ENCODE measurements around the gene CDX1. TPM values are rescaled to one million over a fixed set of nuclear protein-coding genes. Genes with fewer than 3 reads are reported as not detected.

CDX1 gene
- total and polyA plus RNA-seq, 2 of the 8 experiments (the other 6 are each of a cell fraction or from before 2014, with no cell fraction given) = not detected

GRCh38 chr5:150172145-150172544 is 5.6 kb downstream of the CDX1 start (continued):
- TF ChIP-seq NANOG (IDR thresholded peaks at IDR 0.05; ENCODE audit: insufficient read depth, low read depth, low read length, poor library complexity, severe bottlenecking) (no peak), CHD1 (IDR thresholded peaks at IDR 0.05; ENCODE audit: low read depth, low read length) (no peak), E2F6 (IDR thresholded peaks at IDR 0.05) (no peak), TEAD4 (IDR thresholded peaks at IDR 0.05; ENCODE audit: low read depth, low read length) (no peak), KDM1A (IDR thresholded peaks at IDR 0.05; ENCODE audit: borderline replicate concordance, low read length) (no peak), CREB1 (IDR thresholded peaks at IDR 0.05) (no peak), NRF1 (IDR thresholded peaks at IDR 0.05; ENCODE audit: low read depth, low read length) (no peak)

Measured in H1 (cell line).